Activated CD4-positive, CD25-positive, alpha-beta regulatory T cell treated with anti-CD3 and anti-CD28 coated beads, Interleukin-2, amount 50 U/mL, for 24 hours (primary cell): Measurements from ENCODE around the gene HDDC2.

Source experiments
- ATAC-seq, 2 donors: fragments of 150-1000 bp; cut with Tn5 transposase; one replicate each; pipeline ENCODE4 v1.10.0; 2021; ENCODE audit warnings: mild to moderate bottlenecking in 1 of 2, moderate library complexity in 1 of 2

Gene HDDC2, protein sequence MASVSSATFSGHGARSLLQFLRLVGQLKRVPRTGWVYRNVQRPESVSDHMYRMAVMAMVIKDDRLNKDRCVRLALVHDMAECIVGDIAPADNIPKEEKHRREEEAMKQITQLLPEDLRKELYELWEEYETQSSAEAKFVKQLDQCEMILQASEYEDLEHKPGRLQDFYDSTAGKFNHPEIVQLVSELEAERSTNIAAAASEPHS

GRCh38 chr6:125301435-125302391, at the start of gene HDDC2:
Gene HDDC2 (minus strand): TSS chr6:125301967. CDS start chr6:125301932, 35 bp downstream.
- ATAC-seq: peak; percentile 55 to 59

DNA sequence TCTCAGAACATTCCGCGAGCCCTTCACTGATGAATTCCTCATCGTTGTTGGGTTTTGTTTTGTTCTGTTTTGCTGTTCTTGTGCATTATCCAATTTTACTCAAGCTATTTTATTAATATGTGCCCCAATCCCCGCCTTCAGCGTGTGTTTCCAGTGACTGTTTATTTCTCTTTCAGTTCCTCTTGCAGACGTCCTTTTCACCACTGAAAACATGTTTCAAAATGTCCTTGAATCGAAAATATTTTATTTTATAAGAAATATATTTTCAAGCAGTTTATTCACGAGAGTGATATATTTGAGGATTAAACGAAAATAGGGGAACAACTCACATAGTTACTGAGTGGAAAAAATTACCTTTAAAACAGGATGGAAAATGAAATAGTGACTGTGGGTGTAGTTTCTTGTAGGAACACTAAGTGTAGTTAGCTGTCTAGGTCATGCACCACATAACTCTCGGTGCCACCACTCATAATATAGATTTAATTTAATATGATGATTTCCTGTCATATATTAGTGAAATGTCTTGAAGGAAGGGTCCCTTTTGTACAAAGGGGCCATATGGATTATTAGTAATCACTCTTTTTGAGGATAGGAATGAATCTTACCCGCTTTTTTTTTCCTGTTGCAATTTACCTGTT, 45.3 kb upstream of the HDDC2 start:
- no peak for ATAC-seq

GRCh38 chr6:125346201-125346925, 44.6 kb upstream of the HDDC2 start:
- no peak for ATAC-seq

- ATAC-seq: no peak
These were observed 39.7 kb upstream of the HDDC2 start for GRCh38 chr6:125341460-125341859.

GRCh38 chr6:125340991-125341390, 39.2 kb upstream of the HDDC2 start:
- no peak for ATAC-seq

- ATAC-seq: no peak
These were observed 38.5 kb upstream of the HDDC2 start for GRCh38 chr6:125340175-125340835.

- ATAC-seq: peak in 1 of 2 donors; percentile 43
These were observed 37.9 kb upstream of the HDDC2 start for GRCh38 chr6:125339653-125340052.

DNA sequence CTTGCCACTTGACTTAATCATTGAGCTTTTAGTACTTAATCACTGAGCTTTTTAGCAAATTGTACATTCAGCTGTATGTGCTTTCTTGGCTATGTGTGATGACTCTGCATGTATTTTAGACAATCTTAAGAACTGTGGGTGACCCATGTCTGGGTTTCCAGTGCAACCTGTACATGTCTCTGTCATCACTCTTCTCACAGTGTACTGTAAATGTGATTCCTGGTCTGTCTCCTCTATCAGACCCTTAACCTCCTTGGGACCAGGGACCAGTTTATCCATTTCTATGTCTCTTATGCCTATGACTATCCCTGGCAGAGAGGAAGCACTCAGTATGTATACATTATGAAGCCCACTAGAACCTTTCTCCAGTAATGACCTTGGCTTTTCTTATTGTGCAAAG, 36.6 kb upstream of the HDDC2 start:
- ATAC-seq: no peak

- no peak for ATAC-seq
These were observed 35.9 kb upstream of the HDDC2 start for GRCh38 chr6:125337706-125338105.

- ATAC-seq: no peak
These were observed 30.9 kb upstream of the HDDC2 start for GRCh38 chr6:125332664-125333063.

DNA sequence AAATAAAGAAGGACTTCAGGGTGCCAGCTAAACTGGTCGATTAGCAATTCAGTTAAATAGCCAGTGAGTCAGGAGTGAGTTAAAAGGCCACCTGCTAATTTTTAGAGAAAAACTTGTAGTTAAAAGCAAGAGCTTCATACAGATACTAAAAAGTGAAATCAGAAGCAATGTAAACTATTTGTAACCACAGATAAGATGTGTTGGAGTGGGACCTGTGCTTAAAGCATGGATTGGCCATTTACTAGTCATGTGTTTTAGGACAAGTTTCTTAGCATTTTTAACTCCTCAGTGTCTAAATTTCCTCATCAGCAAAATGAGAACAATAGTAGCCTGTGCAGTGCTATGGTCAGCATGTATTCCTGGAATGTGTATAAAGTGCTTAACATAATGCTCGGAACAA, 23.8 kb upstream of the HDDC2 start:
- no peak for ATAC-seq

DNA sequence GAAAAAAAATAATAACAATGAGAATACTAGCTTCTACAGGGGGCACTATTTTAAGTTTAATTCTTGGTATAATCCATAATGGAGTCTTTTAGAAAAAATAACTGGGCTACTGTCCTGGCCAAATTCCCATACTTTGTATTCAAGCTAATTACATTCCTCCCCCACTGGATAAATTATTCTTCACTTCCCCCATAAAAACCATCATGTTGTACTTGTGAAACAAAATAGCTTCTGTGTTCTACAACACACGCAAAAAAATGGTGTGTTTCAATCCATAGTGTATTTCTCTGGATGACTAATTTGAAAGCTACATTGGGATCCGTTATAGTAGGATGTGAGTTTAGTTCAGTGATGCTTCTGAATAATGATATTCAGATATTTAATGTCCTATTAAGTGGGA, 21.6 kb upstream of the HDDC2 start:
- ATAC-seq: no peak

- no peak for ATAC-seq
These were observed 14.9 kb upstream of the HDDC2 start for GRCh38 chr6:125316621-125317020.

- ATAC-seq: no peak
These were observed 13.8 kb upstream of the HDDC2 start for GRCh38 chr6:125315548-125315947.

GRCh38 chr6:125314009-125314581, 12.3 kb upstream of the HDDC2 start:
- peak; percentile 44 to 63 for ATAC-seq

GRCh38 chr6:125312950-125313349, 11.2 kb upstream of the HDDC2 start:
- ATAC-seq: no peak

GRCh38 chr6:125312478-125312877, 10.7 kb upstream of the HDDC2 start:
- no peak for ATAC-seq

- peak; percentile 65 to 81 for ATAC-seq
These were observed 9.4 kb upstream of the HDDC2 start for GRCh38 chr6:125310994-125311649.

DNA sequence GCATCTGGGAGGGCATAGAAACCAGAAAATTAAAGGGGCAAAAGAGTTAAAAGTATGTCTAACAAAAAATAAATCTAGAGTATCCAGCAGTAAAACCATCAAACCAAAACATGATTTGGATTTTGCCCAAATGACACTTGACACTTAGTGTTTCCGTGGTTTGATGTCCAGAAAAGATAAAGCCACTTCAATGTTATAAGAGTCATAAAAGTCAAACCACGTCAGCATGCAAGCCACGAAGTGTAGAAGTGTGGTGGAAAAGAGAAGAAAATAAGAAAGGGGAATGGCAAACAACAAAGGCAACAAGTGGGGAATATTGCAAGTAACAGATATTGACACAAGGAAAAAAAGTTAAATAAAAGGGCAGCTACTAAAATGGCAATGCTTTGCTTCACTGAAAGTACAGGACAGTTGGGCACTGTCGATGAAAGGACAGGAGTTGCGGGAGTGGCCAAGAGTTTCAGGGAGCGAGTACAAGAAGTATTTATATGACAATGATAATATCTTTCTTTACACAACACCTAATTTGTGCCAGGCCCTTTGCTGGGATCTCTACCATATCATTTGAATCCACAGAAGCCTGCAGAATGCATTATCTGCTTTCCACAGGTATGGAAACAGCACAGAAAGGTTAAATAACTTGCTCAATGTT, 6.3 kb upstream of the HDDC2 start:
- ATAC-seq: no peak

DNA sequence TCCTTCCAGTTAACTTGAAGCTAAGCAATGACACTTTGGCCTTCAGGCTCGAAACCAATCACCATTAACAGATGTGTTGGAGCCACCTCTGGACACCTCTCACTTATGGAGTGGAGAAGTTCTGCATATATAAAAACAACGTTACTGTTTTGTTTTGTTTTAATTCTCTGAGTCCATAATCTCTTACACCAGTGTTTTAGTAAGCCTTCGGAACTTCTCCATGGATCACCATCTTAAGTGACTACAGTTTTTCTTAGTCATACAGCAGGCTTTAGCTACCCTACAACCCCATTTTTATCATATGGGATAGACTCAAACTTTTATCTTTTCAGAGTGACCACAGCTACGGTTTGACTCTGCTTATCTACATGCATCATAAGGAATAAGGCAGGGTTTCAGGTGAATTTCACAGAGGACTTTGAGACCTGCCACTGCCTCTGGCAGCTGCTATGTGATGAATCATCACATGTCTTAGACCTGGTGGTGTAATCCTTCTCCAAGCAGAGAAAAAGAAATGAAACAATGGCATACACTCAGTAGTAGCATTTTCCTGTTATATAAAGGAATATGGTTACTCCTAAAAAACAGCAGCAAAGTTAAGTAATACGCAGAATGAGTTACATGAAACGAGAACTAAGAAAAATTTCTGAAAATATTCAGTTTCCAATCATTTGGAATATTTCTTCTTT, 5.5 kb upstream of the HDDC2 start:
- no peak for ATAC-seq
